ENCODE results near the gene HOXA6. TPM values are rescaled to one million over a fixed set of nuclear protein-coding genes. Genes with fewer than 3 reads are reported as not detected.

HOXA6 gene
- total RNA-seq, 1 donor from 2014 or later, result 15.8 TPM

DNA sequence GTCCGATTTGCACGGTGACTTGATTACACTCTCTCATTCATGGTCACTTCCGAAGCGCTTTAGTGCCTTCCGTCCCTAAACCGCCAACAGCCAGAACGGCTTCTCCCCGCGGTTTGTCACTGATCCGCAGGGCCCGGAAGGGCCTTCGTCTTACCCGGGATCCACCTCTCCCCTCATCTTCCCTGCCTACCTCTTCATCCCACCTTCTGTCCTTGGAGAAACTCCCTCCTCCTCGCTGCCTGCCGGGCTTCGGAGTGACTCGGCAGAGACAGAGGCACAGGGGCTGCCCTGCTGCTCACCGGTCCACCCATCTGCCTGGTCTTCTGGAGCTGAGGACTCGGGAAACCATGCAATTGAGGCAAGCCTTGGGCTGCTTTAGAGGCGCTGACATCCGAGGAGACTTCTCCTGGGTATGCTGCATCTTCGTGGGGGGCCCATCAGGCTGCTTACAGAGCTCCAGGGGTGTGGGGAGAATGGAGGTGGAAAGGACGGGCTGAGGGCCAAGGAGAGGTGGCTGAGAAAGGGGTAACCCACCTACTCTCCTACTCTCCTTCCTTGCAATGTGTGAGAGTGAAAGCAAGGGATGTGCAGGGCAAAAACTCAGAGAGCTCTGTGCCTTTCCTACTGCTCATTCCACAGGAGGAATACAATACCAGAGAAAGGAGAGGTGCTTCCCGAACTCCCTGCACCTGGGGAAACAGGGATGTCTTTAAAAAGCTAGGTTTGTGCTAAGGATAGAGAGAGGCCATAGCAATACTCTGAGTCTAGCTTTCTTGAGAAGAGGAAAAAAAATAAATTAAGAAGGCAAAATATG, 38.5 kb upstream of the HOXA6 start:
- ATAC-seq (peak; percentile 2), DNase-seq (ENCODE audit: low spot score) (peak; percentile 60)
- intact Hi-C loops (cut with DNase I), result no loop called here

DNA sequence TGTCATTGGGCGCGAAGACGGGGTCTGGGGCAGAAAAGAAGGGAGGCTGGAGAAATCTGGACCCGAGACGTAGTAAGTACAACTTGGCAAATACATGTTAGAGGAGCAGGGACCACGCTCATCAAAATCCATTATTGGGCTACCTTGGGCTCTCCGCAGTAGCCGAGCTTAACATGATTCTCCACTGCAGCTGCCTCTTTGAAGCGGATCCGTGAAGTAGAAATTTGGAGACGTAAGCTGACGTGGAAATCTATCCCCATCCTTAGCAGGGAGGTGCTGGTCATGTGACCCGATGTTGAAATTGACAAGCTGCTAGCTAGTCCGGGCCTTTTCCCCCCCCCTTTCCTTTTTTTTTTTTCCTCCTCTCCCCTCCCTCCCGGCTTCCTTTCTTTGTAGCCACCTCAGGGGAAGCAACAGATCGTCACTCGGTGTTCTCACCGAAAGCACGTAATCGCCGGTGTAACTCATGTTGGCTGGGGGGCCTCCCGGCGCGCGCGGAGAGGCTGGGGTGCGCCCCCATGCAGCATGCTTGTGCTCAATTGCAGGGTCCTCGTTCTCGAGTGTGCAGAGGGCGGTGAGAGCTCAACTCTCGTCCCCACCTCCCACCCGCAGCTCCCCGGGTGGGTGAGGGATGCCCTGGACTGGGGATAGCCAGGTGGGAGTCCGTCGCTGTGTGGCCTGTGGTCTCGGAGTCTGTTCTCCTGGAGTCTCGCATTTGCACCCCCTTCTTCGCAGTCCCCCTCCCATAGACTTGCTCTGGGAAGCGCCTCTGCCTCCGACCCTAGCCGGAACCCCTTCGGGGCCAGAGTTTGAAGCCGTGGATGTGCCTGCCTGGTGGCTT, 37.7 kb upstream of the HOXA6 start, which contains the start of gene HOXA11:
Gene HOXA11, minus strand, starts transcription at position 220 of the 841 bp plus-strand sequence. Its CDS starts 88 bp downstream, at position 132.
- DNase-seq (ENCODE audit: low spot score) (peak; percentile 76), ATAC-seq (peak; percentile 78)
- intact Hi-C loops (cut with DNase I), result no loop called here

GRCh38 chr7:27184337-27185012, 36.9 kb upstream of the HOXA6 start:
- intact Hi-C loops (cut with DNase I), result no loop called here
- DNase-seq (ENCODE audit: low spot score), result peak; percentile 71
- ATAC-seq, result peak; percentile 6

GRCh38 chr7:27183682-27184336, 36.2 kb upstream of the HOXA6 start:
- DNase-seq (ENCODE audit: low spot score), result peak; percentile 62
- intact Hi-C loops (cut with DNase I), result no loop called here
- ATAC-seq, result no peak

DNA sequence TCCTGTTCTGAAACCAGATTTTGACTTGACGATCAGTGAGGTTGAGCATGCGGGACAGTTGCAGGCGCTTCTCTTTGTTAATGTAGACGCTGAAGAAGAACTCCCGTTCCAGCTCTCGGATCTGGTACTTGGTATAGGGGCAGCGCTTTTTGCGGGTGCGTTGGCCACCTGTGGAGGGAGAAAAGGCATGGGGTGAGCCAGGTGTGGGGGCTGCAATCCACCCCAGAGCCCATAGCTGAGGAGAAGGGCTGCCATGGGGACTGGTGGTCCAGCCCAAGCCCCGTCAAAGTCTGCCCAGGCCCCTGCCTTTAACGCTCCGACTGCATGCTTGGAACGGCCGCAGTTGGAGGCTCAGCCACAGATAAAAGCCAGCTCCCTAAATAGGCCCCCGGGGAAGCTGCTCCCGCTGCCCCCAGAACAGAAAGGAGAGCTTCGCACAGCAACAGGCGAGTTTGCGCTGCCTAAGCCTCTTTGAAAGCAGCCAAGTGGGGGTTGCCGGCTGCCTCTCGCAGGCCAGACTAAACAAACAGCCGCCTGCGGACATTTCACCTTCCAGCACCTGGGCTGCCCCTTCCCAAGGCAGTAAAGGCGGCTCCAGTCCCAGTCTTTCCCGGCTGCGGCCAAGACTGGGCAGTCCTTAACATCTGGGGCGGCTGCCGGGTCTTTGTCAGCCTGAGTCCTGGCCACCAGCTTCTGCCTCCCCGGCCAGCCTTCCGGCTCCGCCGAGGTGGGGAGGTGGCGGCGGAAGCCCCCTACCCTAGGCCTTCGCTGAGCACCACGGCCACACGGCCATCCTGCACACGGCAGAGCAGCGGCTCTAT, 35.5 kb upstream of the HOXA6 start:
- DNase-seq (ENCODE audit: low spot score), result peak; percentile 62
- intact Hi-C loops (cut with DNase I), result no loop called here
- ATAC-seq, result no peak

DNA sequence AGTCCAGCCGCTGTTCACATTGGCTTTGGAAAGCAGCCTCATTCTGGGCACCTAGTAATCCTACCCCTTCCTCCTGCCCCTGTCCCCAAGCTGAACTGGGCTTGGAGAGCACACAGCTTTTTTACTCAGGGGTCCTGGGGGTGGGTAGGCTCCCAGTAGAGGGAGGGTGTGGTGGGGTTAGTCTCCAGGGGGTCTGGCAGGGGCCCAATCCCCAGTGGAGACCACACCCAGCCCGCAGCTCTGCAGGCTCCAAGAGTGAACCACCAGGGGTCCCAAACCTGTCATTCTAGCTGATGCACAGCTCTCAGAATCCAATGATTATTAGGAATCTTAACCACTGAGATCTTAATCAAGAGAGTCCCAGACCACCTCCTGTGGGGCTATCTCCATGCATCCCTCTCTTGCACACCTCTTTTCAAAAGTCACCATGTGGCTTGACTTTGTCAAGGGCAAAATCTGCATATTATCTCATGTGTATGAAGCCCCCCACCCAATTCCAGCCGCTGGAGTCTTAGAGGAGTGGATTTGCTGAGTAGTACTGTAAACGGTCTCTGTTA, 34.8 kb upstream of the HOXA6 start:
- intact Hi-C loops (cut with DNase I), result no loop called here
- ATAC-seq (no peak), DNase-seq (ENCODE audit: low spot score) (peak; percentile 54)

GRCh38 chr7:27181795-27182275, 34.3 kb upstream of the HOXA6 start:
- intact Hi-C loops (cut with DNase I), result no loop called here
- DNase-seq (ENCODE audit: low spot score) (peak; percentile 52), ATAC-seq (no peak)

- ATAC-seq (no peak), DNase-seq (ENCODE audit: low spot score) (peak; percentile 56)
- intact Hi-C loops (cut with DNase I), result no loop called here
Observed at GRCh38 chr7:27180431-27181420, 33.2 kb upstream of the HOXA6 start.

- DNase-seq (ENCODE audit: low spot score) (peak; percentile 89), ATAC-seq (peak; percentile 80)
- intact Hi-C loops (cut with DNase I), result no loop called here
Observed at GRCh38 chr7:27179503-27180430, 32.2 kb upstream of the HOXA6 start.

- intact Hi-C loops (cut with DNase I), result no loop called here
- DNase-seq (ENCODE audit: low spot score) (peak; percentile 56), ATAC-seq (no peak)
Observed at GRCh38 chr7:27179030-27179429, 31.5 kb upstream of the HOXA6 start.

DNA sequence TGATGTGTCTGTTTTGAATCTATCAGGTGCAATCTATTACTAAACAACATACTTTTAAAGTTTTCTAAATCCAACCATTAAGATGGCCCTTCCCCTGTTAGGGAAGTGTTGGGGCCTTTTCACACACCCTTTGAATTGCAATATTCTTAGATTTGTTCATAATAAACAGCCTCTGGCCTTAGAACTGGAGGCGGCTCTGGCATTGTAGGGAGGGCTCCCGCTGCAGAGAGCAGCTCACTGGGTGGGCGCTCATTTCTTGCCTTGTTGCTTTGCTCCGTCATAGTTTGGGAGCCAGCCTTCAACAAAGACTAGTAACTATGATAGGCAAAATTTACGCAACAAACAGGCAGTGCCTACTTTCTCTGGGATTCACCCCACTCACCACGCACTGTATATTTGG, 30.8 kb upstream of the HOXA6 start:
- intact Hi-C loops (cut with DNase I), result no loop called here
- DNase-seq (ENCODE audit: low spot score) (peak; percentile 54), ATAC-seq (peak; percentile 27)

GRCh38 chr7:27177795-27178320, 30.3 kb upstream of the HOXA6 start:
- ATAC-seq (no peak), DNase-seq (ENCODE audit: low spot score) (no peak)
- intact Hi-C loops (cut with DNase I), result no loop called here

DNA sequence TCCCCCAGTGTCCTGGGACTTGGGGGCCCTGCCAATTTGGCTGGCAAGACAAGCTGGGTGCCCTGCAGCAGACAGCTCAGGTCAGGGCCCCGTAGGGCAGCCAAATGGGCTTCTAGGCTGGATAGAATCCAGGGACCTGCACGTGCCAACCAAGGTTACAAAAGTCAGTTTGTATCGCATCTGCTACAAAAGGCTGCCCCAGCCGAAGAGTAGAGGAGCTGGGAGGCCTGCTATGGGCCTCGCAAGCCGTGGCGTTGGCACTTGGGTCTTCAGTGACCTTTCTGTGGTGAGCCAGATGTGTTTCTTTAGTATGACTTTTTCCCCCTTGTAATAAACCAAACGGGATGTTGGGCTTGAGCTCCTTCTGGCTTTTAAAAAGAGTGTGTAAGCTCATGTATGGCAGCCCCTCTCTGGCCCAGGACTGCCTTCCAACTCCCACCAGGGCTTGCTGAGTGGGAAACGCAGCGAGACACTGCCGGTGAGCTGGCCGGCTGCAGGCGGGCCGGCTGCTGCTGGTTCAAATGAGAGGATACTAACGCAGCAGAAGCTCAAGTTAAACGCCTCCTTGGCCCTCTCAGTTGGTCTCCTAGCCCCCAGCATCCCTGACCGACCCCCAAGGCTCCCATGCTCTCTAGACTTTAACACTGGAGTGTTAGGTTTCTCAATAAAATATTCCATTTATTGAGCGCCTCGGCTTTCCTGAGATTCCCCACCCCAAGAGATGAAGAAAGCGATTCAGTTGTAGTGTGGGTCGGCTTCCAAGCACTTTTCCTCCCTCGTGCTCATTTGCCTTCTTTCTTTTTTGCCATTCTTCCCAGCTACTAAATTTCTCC, 29.6 kb upstream of the HOXA6 start:
- ATAC-seq, result no peak
- intact Hi-C loops (cut with DNase I), result no loop called here
- DNase-seq (ENCODE audit: low spot score), result peak; percentile 57

GRCh38 chr7:27176524-27176845, 28.9 kb upstream of the HOXA6 start:
- DNase-seq (ENCODE audit: low spot score) (no peak), ATAC-seq (no peak)
- intact Hi-C loops (cut with DNase I), result no loop called here

Measured in sciatic nerve (tissue), 2 donors.